K562 (cell line): Measurements from ENCODE around the gene NPB. TPM values are rescaled to one million over a fixed set of nuclear protein-coding genes. Genes with fewer than 3 reads are reported as not detected.

Source experiments
- ATAC-seq: fragments of 200-7000 bp; cut with Tn5 transposase; 3 replicates; pipeline ENCODE4 v1.9.1; 2020; ENCODE audit warnings: moderate library complexity
- BruUV-seq: library from RNA; stranded (reverse); fragments of 400-500 nt; replicated peaks from 2 replicates; lab custom pipeline; 2021; lab: Mats Ljungman, UMichigan
- CTCF ChIA-PET: fragments of 300-600 bp; formaldehyde crosslinking; extraction: SDS; loops from one replicate; lab custom pipeline; 2021; ENCODE audit warnings: low intra/inter-chr PET ratio; lab: Yijun Ruan, JAX
- POLR2A ChIA-PET: fragments of 300-600, 350-650 bp; sonication (Branson Sonifier 250); formaldehyde crosslinking; extraction: SDS; loops from one replicate; lab custom pipeline; 2021; ENCODE audit warnings: antibody characterized with exemption, inconsistent platforms; lab: Yijun Ruan, JAX
- DNase-seq, 4 experiments: peaks; one replicate each; pipeline versions ENCODE4 v3.0.0 to v3.0.0-alpha.2; 2011 to 2018; ENCODE audit warnings: low spot score in 3 of 4, mixed read lengths in 3 of 4; ENCODE audit errors: extremely low read depth in 1 of 4
- FAIRE-seq: peaks from 2 replicates; lab custom pipeline; 2011; peaks lifted over from hg19 to GRCh38; lab: Jason Lieb, UNC
- H2AFZ ChIP-seq: 2 replicates; pipeline ENCODE4 v1.6.0; 2011; ENCODE audit warnings: low read depth, low read length, control low read depth, inconsistent platforms
- H3K27ac ChIP-seq: fragments of 200-600 bp; 3 replicates; pipeline ENCODE4 v1.8.0; 2011; ENCODE audit warnings: low read depth, mild to moderate bottlenecking, control low read depth, inconsistent platforms, low read length, moderate library complexity, mixed read lengths; ENCODE audit errors: extremely low read depth
- H3K27me3 ChIP-seq, 2 experiments: fragments of 300-600 bp in 1 of 2; 2 replicates in 1 of 2; 3 replicates in 1 of 2; pipeline versions ENCODE4 v1.6.0 to v1.8.0; 2011; ENCODE audit warnings: inconsistent platforms in 2 of 2, low read length in 2 of 2, mild to moderate bottlenecking in 1 of 2, mixed read lengths in 1 of 2, moderate library complexity in 1 of 2; ENCODE audit not compliant: control insufficient read depth in 2 of 2, insufficient read depth in 2 of 2
- H3K36me3 ChIP-seq: fragments of 300-600 bp; 3 replicates; pipeline ENCODE4 v1.8.0; 2011; ENCODE audit warnings: mild to moderate bottlenecking, low read length, inconsistent platforms; ENCODE audit not compliant: control insufficient read depth, insufficient read depth
- H3K4me1 ChIP-seq, 2 experiments: fragments of 200-600 bp in 1 of 2; replicated peaks in 1 of 2; 2 replicates in 1 of 2; 3 replicates in 1 of 2; pipeline versions ENCODE4 v1.5.1 to v1.8.0; 2011; ENCODE audit warnings: inconsistent platforms in 2 of 2, low read length in 2 of 2, mild to moderate bottlenecking in 1 of 2, mixed read lengths in 1 of 2, moderate library complexity in 1 of 2; ENCODE audit not compliant: control insufficient read depth in 2 of 2, insufficient read depth in 2 of 2
- H3K4me2 ChIP-seq: 2 replicates; pipeline ENCODE4 v1.6.1; 2011; ENCODE audit warnings: low read length, control low read depth, inconsistent platforms, mixed read lengths; ENCODE audit not compliant: insufficient read depth
- H3K4me3 ChIP-seq: fragments of 200-600 bp; sonication (generic), shearing (Covaris generic); 2 replicates; pipeline ENCODE4 v1.5.1; 2016; ENCODE audit warnings: control low read depth, inconsistent platforms
- H3K79me2 ChIP-seq: fragments of 200-600 bp; 3 replicates; pipeline ENCODE4 v1.8.0; 2011; ENCODE audit warnings: low read length, inconsistent platforms; ENCODE audit not compliant: control insufficient read depth, insufficient read depth
- H3K9ac ChIP-seq, 2 experiments: 2 replicates each; pipeline versions ENCODE4 v1.6.0 to v1.6.1; 2011; ENCODE audit warnings: low read depth in 2 of 2, low read length in 2 of 2, control low read depth in 1 of 2, inconsistent platforms in 1 of 2, mild to moderate bottlenecking in 1 of 2, mixed read lengths in 1 of 2; ENCODE audit not compliant: insufficient read depth in 1 of 2
- H3K9me1 ChIP-seq: one replicate; pipeline ENCODE4 v1.6.0; 2011; ENCODE audit warnings: inconsistent platforms, mild to moderate bottlenecking, low read length, moderate library complexity; ENCODE audit not compliant: control insufficient read depth, insufficient read depth
- H3K9me3 ChIP-seq: replicated peaks from 2 replicates; pipeline ENCODE4 v1.5.1; 2011; ENCODE audit warnings: low read depth, low read length, inconsistent platforms; ENCODE audit not compliant: control insufficient read depth, insufficient read depth
- H4K20me1 ChIP-seq: replicated peaks from 2 replicates; pipeline ENCODE4 v1.6.1; 2011; ENCODE audit warnings: low read length, inconsistent platforms, mixed read lengths; ENCODE audit not compliant: control insufficient read depth, insufficient read depth
- CCAR2 ChIP-seq: fragments of 200-400 bp; formaldehyde crosslinking; IDR thresholded peaks from 2 replicates; pipeline ENCODE4 v1.6.1; 2017; ENCODE audit warnings: mild to moderate bottlenecking, low read depth, low read length
- FOXO4 ChIP-seq: fragments of 450-650 bp; formaldehyde crosslinking; IDR thresholded peaks from 2 replicates; pipeline ENCODE4 v1.4.0; 2020; ENCODE audit warnings: mild to moderate bottlenecking, moderate library complexity
- GATAD2B ChIP-seq: fragments of 450-650 bp; IDR thresholded peaks from 2 replicates; pipeline ENCODE4 v1.6.1; 2017; ENCODE audit warnings: mild to moderate bottlenecking, borderline replicate concordance
- NCOA1 ChIP-seq: fragments of 450-650 bp; IDR thresholded peaks from 2 replicates; pipeline ENCODE4 v1.6.1; 2016; ENCODE audit warnings: low read depth
- NR2C1 ChIP-seq, 2 experiments: fragments of 450-650 bp; IDR thresholded peaks; 2 replicates each; pipeline ENCODE4 v1.6.1; 2017; ENCODE audit warnings: mild to moderate bottlenecking in 2 of 2, antibody characterized with exemption in 1 of 2, inconsistent platforms in 1 of 2, missing compliant biosample characterization in 1 of 2, missing genetic modification characterization in 1 of 2
- SAFB2 ChIP-seq: fragments of 200-400 bp; formaldehyde crosslinking; IDR thresholded peaks from 2 replicates; pipeline ENCODE4 v1.6.1; 2018; ENCODE audit warnings: borderline replicate concordance, low read length, low read depth, moderate library complexity; ENCODE audit not compliant: severe bottlenecking
- SMARCA5 ChIP-seq: fragments of 450-650 bp; IDR thresholded peaks from 2 replicates; pipeline ENCODE4 v1.6.1; 2016
- SMARCC2 ChIP-seq: fragments of 450-650 bp; IDR thresholded peaks from 2 replicates; pipeline ENCODE4 v1.6.1; 2017; ENCODE audit warnings: antibody characterized with exemption, moderate library complexity, mild to moderate bottlenecking, low read depth
- ZNF780A ChIP-seq: fragments of 250-450 bp; sonication (Bioruptor Pico); IDR thresholded peaks from 2 replicates; pipeline ENCODE4 v1.5.0; 2021; ENCODE audit warnings: mild to moderate bottlenecking
- ZSCAN29 ChIP-seq: fragments of 450-650 bp; IDR thresholded peaks from 2 replicates; pipeline ENCODE4 v1.6.1; 2017
- WGBS: fragments of 100-300 bp; shearing (Covaris generic); methylation state at CpG from one replicate; pipeline ENCODE4 v1.1.6; 2016; ENCODE audit warnings: low coverage, mixed read lengths; ENCODE audit not compliant: insufficient coverage; ENCODE audit errors: missing lambda C conversion rate; 5-methylcytosine and 5-hydroxymethylcytosine counted together
- in situ Hi-C: fragments of 300-500 bp; cut with MboI; formaldehyde crosslinking; loops from 4 replicates; pipeline ENCODE4 v1.15.0; 2018; ENCODE audit warnings: inconsistent platforms, mixed read lengths
- intact Hi-C: fragments of 100-400 bp; cut with micrococcal nuclease; formaldehyde crosslinking; loops from 2 replicates; pipeline ENCODE4 v1.14.2; 2022
- polyA plus RNA-seq, 8 experiments: library from polyadenylated mRNA; depleted of rRNA in 4 of 8; stranded (reverse) in 5 of 8; unstranded in 3 of 8; fragments of >200 nt; fragmentation: Nextera tagmentation in 2 of 8; fragmentation: Illumina TruSeq in 1 of 8; extraction: Ambion mirVana in 2 of 8; extraction: Trizol in 1 of 8; gene quantifications; 2 replicates each; pipeline versions ENCODE4 v1.2.1 to v1.2.3, GENCODE V29; 2011 to 2014; ENCODE audit warnings: inconsistent platforms in 1 of 8, missing spikeins in 1 of 8
- total RNA-seq, 7 experiments: library from RNA; depleted of rRNA in 6 of 7; stranded (reverse); fragments of >200 nt in 6 of 7; fragmentation: Illumina TruSeq in 2 of 7; extraction: Trizol in 2 of 7; gene quantifications; 2 replicates each; pipeline versions ENCODE4 v1.2.1 to v1.2.3, GENCODE V29; 2011 to 2021; ENCODE audit warnings: low replicate concordance in 1 of 7
- TF ChIP-seq, protein P1 (sequence below): fragments of 450-650 bp; formaldehyde crosslinking; IDR thresholded peaks from 2 replicates; pipeline ENCODE4 v1.4.0; 2022; ENCODE audit warnings: missing genetic modification characterization
- TF ChIP-seq, protein P2 (sequence below): fragments of 250-450 bp; sonication (Bioruptor Pico); IDR thresholded peaks from 2 replicates; pipeline ENCODE4 v1.4.0; 2020; ENCODE audit warnings: borderline replicate concordance
- TF ChIP-seq, protein P3 (sequence below): IDR thresholded peaks from 3 replicates; pipeline ENCODE4 v1.6.1; 2011; ENCODE audit warnings: borderline replicate concordance, mild to moderate bottlenecking; ENCODE audit not compliant: insufficient read length, insufficient read depth

The NPB gene
- total and polyA plus RNA-seq, 9 of the 15 experiments (the other 6 are each of a cell fraction or from before 2014, with no cell fraction given), result 0.03 to 0.61 (median 0.14) TPM; not detected in 2

DNA sequence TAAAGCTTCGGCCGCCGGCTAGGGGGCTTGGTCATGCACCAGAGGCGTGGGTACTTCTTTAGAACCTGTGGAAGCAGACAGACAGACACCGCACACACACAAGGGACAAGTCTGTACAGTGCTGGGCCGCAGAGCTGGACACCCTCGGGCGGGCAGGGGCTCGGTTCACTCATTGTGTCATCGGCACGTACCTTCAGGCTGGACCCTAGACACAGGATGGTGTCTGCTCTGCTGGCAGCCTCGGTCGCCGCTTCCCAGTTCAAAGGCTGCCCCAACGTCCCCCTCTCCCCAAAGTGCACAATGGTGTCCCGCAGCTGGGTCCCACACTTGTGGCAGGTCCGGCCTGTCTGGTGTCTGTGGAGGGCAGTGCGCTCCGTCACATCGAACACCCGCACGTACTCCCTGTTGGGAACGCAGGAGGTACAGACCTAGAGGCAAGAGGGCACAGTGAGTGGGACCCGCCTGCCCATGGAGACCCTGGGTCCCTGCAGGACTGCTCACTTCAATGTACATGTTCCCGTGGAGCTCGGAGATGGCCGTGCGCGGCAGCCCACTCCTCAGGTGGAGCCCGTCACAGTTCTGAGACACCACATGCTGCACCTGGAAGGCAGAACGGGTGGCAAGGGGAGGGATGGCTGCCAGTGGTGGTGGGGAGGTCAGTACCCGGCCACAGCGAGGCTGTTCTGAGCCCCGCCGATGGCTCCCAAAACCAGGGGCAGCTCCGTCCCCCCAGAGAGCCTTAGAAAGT, 12.2 kb downstream of the NPB start:
- H4K20me1 ChIP-seq, result peaks cover 16% of the 10 kb centered on the region
- H3K27ac ChIP-seq, result no peak overlapping the region; the same call in 2 of the 3 replicates
- DNase-seq (no peak), ATAC-seq (no peak), FAIRE-seq (no peak)
- intact Hi-C loops, result no loop called here
- CTCF ChIA-PET, result no interaction called here
- TF ChIP-seq NCOA1 (no peak), NR2C1 (IDR thresholded peaks at IDR 0.05) (no peak), NR2C1 (tag; IDR thresholded peaks at IDR 0.05) (no peak), ZNF780A (CRISPR knock-in tag) (no peak), SAFB2 (no peak), SMARCA5 (no peak), SMARCC2 (no peak), CCAR2 (no peak), ZSCAN29 (no peak), FOXO4 (CRISPR knock-in tag) (no peak), GATAD2B (no peak)
- TF ChIP-seq, protein P1, sequence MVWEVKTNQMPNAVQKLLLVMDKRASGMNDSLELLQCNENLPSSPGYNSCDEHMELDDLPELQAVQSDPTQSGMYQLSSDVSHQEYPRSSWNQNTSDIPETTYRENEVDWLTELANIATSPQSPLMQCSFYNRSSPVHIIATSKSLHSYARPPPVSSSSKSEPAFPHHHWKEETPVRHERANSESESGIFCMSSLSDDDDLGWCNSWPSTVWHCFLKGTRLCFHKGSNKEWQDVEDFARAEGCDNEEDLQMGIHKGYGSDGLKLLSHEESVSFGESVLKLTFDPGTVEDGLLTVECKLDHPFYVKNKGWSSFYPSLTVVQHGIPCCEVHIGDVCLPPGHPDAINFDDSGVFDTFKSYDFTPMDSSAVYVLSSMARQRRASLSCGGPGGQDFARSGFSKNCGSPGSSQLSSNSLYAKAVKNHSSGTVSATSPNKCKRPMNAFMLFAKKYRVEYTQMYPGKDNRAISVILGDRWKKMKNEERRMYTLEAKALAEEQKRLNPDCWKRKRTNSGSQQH (CRISPR knock-in tag), result no peak
- TF ChIP-seq, protein P2, sequence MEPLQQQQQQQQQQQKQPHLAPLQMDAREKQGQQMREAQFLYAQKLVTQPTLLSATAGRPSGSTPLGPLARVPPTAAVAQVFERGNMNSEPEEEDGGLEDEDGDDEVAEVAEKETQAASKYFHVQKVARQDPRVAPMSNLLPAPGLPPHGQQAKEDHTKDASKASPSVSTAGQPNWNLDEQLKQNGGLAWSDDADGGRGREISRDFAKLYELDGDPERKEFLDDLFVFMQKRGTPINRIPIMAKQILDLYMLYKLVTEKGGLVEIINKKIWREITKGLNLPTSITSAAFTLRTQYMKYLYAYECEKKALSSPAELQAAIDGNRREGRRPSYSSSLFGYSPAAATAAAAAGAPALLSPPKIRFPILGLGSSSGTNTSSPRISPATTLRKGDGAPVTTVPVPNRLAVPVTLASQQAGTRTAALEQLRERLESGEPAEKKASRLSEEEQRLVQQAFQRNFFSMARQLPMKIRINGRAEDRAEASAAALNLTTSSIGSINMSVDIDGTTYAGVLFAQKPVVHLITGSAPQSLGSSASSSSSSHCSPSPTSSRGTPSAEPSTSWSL (CRISPR knock-in tag), result no peak
- TF ChIP-seq, protein P3, sequence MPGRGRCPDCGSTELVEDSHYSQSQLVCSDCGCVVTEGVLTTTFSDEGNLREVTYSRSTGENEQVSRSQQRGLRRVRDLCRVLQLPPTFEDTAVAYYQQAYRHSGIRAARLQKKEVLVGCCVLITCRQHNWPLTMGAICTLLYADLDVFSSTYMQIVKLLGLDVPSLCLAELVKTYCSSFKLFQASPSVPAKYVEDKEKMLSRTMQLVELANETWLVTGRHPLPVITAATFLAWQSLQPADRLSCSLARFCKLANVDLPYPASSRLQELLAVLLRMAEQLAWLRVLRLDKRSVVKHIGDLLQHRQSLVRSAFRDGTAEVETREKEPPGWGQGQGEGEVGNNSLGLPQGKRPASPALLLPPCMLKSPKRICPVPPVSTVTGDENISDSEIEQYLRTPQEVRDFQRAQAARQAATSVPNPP, result no peak
- in situ Hi-C loops, result no loop called here
- H3K9me3 ChIP-seq, result no peaks in the 10 kb centered on the region
- peaks cover 6% of the 10 kb centered on the region for H3K9me1 ChIP-seq
- H3K4me3 ChIP-seq, result no peak overlapping the region
- H3K9ac ChIP-seq, result peak overlapping the region in 1 of 2 experiments; percentile 39; a peak in 1 of 4 replicates
- H3K4me1 ChIP-seq, result peaks cover 41 to 90% of the 10 kb centered on the region in 2 experiments
- H3K79me2 ChIP-seq, result peaks cover 55% of the 10 kb centered on the region
- WGBS, result 95% methylated on average over 24 of the region's 36 CpGs
- peaks cover 66% of the 10 kb centered on the region; the same call in 2 of the 3 replicates for H3K36me3 ChIP-seq
- POLR2A ChIA-PET, result interaction anchor here (0.6 to 5.4 kb wide), 6 partner anchors 9 to 258 kb away, joined by 3 to 46 read pairs (median 6); partner anchors contain the start of genes MAFG and PDE6G
- H2AFZ ChIP-seq, result no peak overlapping the region
- no peak overlapping the region for H3K4me2 ChIP-seq
- BruUV-seq, result no TSS peak
- no peaks in the 10 kb centered on the region for H3K27me3 ChIP-seq
